Measurements from ENCODE around the gene BPNT1. TPM values are rescaled to one million over a fixed set of nuclear protein-coding genes. Genes with fewer than 3 reads are reported as not detected.
A peak's percentile ranks its signal among the peaks of the same experiment; 100 is the strongest.
"Not testable (repeated sequence)": the region's sequence is repeated elsewhere in the genome, so short reads cannot be mapped to it uniquely, and the experiment has no call there.

The BPNT1 gene
- total RNA-seq, 1 donor from 2014 or later, result 22.1 TPM

- DNase-seq (ENCODE audit: low spot score), result no peak
Measured at GRCh38 chr1:220084460-220084859, 5.1 kb downstream of the BPNT1 start.

- no peak for DNase-seq (ENCODE audit: low spot score)
Measured at GRCh38 chr1:220077887-220078286, 11.7 kb downstream of the BPNT1 start.

GRCh38 chr1:220076861-220077762 lies 12.5 kb downstream of the BPNT1 start:
- no peak for DNase-seq (ENCODE audit: low spot score)

- DNase-seq (ENCODE audit: low spot score), result no peak
Measured at GRCh38 chr1:220067269-220068204, 22.1 kb downstream of the BPNT1 start.

GRCh38 chr1:220062629-220063028 lies 27.0 kb downstream of the BPNT1 start:
- no peak for DNase-seq (ENCODE audit: low spot score)

- no peak for DNase-seq (ENCODE audit: low spot score)
Measured at GRCh38 chr1:220060876-220061275, 28.7 kb downstream of the BPNT1 start.

- DNase-seq (ENCODE audit: low spot score), result no peak
Measured at GRCh38 chr1:220056374-220056773, 33.2 kb downstream of the BPNT1 start.

- DNase-seq (ENCODE audit: low spot score), result peak; percentile 98
Measured at GRCh38 chr1:220046052-220046930, 43.3 kb downstream of the BPNT1 start, which contains the start of gene EPRS1. EPRS1 (minus strand) TSS chr1:220046505; CDS start chr1:220046388, 117 bp downstream.

- DNase-seq (ENCODE audit: low spot score), result no peak
Measured at GRCh38 chr1:220045356-220046051, 44.1 kb downstream of the BPNT1 start.

GRCh38 chr1:220044678-220045355 lies 44.8 kb downstream of the BPNT1 start:
- DNase-seq (ENCODE audit: low spot score), result no peak

- DNase-seq (ENCODE audit: low spot score), result no peak
Measured at GRCh38 chr1:220043646-220044045, 45.9 kb downstream of the BPNT1 start.

- DNase-seq (ENCODE audit: low spot score), result no peak
Measured at GRCh38 chr1:220040028-220040596, 49.5 kb downstream of the BPNT1 start.

- DNase-seq (ENCODE audit: low spot score), result no peak
Measured at GRCh38 chr1:220038640-220039039, 50.9 kb downstream of the BPNT1 start.

- DNase-seq (ENCODE audit: low spot score), result not testable (repeated sequence)
Measured at GRCh38 chr1:220037810-220038209, 51.8 kb downstream of the BPNT1 start.

- no peak for DNase-seq (ENCODE audit: low spot score)
Measured at GRCh38 chr1:220032911-220033310, 56.7 kb downstream of the BPNT1 start.

GRCh38 chr1:220031287-220031686 lies 58.3 kb downstream of the BPNT1 start:
- no peak for DNase-seq (ENCODE audit: low spot score)

- DNase-seq (ENCODE audit: low spot score), result no peak
Measured at GRCh38 chr1:220028346-220028895, 61.2 kb downstream of the BPNT1 start.

- no peak for DNase-seq (ENCODE audit: low spot score)
Measured at GRCh38 chr1:220019071-220019470, 70.5 kb downstream of the BPNT1 start.

- no peak for DNase-seq (ENCODE audit: low spot score)
Measured at GRCh38 chr1:220013497-220013896, 76.1 kb downstream of the BPNT1 start.

Data from mesenteric fat pad (tissue), 1 donor.